HG03066 (cell line): ENCODE measurements around the gene BNC2.

Experiments used
- ATAC-seq: cut with Tn5 transposase; IDR thresholded peaks from one replicate; pipeline ENCODE4 v1.9.1; 2021; ENCODE audit warnings: low read depth; ENCODE audit not compliant: unreplicated experiment

BNC2 gene

DNA sequence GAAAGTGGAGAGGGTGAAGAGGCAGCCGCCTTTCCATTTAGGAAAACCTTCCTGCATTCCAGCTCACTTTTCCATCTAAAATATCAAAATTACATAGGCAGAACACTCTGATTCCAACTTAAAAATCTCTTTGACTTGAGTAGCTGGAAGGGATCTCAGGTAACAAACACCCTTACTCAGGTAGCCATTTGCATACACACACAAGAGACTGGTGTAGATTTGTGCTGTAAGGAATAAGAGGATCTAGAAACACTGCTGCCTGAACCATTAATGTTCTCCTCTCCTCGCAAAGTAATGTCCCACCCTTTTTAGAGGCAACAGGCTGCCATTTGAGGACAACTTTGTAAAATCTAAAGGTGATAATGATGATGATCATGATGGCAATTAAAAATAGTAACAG lies 53.5 kb downstream of the BNC2 start:
- ATAC-seq, result no peak

DNA sequence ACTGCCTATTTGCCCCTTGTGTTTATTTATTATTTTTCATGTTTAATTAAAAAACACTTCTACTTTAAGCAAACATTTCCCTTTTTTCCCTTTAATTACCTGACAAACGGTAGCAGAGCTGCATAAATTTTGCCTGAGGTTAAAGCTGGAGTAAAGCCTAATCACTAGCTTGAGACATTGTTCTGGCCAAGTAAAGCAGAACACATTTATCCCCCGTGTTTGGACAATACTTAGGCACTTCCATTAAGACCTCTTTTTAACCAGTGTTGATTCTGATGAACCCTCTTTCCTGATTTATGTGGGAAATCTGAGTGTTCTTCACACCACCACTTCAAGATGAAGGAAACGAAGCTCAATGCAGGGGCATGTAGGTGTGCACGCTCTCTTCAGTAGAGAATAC lies 54.5 kb downstream of the BNC2 start:
- ATAC-seq, result no peak

DNA sequence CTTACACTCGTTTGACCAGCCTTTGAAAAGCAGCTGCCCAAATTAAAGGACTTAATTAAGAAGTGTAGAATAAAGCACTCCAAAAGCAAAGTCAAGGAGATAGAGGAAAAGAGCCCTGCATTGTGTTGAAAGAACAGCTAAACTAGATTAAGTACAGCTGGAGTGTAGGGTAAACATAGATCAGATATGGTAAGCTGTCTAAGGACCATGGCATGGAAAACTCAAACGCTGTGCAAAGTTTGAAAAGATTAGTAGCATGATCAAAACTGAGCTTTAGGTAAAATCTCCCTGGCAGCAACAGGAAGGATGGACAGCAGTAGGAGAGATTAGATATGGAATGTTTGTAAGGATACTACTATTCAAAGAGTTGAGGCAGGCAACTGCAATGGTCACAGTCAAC lies 55.4 kb downstream of the BNC2 start:
- no peak for ATAC-seq

DNA sequence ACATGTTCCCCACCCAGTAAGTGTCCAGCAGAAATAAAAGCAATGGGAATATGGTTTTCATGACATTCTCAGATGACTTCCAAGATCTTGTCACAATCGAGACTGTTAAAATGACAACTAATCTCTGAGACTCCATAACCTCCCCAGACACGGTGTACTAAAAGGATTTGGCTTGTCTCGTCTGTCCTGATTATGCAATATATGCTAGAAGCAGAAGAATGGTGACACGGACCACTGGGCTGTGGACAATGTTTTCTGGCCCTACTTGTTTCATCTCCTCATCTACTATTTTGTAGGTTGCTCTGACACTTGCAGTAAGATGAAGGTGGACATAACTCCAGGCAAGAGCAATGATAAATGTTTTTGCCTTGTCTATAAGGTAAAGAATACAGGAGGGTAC lies 56.6 kb downstream of the BNC2 start:
- ATAC-seq, result no peak

DNA sequence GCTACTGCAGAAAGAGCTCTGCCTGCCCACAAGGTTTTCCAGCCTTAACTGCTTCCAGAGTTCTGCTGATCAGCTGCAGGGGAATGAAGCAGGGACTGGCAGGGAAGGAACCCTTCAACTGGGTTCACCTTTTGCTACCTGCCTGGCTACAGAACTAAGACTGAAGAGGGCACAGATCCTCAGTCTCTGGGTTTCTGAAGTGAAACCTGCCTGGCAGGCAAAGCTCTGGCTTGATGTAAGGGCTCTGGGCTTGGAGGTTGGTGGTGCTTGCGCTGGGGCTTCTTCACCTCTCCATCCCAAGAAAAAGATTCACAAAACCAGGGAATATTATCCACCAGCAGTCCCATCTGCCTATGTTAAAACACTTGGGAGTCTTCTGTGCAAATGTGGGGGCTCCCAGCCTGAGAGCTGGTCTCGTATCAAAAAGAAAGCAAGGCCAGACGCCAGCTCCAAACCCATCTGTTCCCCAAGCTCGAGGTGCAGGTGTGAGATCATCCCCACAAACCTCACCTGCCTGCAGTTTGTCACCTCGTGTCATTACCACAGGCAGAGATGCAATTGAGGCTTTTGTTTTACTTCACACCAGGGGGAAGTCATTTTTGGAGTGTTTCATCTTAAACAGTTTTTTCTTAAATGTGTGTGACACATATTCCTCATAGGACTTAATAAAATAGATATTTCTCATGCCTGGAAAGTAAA lies 58.3 kb downstream of the BNC2 start:
- ATAC-seq, result no peak

DNA sequence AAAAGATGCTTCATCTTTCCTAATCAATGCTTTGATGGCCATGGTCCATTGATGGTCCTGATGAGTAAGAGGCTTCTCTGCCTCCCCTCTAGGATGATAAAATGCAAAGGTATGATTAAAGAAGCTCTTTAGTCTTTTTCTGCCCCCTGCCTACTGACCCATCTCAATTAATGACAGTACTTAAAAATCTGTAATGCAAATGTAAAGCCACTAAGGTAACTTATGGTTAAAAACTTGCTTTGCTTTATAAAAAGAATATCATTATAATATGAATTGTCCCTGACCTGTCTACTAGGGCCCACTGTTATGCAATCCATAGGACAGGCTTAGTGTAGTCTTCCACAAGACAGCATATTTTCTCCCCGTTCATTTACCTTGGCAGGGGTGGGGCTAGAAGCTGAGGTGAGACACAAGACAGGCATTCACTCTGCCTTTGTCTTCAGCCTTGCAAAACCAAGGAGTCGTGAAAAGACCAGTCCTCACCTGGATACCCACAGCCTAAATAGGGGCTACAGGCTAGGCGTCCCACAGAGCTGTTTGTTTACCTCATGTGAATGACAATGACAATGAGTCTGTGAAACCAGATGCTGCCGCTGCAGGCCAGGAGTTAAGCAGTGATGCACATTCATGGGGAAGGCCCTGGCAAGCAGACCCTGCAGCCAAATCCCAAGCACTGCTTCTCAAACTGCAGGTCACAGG lies 60.4 kb downstream of the BNC2 start:
- no peak for ATAC-seq

DNA sequence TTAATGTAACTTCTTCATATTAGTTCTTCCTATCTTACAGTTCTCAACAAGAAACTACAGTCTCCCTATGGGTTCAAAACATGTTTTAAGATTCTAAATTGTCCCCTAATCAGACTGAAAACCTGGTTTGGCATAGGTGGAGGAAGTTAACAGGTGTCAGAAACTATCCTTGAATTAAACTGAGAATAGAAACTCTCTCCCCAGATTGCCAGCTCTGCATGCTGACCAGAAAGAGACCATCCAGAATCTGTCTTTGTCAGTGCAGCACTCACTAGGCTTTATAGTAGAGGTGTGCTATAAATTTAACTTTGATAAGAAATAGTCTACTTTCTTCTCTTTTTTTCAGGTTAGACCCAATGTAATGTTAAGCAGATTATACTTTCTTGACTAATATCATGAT lies 63.8 kb downstream of the BNC2 start:
- no peak for ATAC-seq

DNA sequence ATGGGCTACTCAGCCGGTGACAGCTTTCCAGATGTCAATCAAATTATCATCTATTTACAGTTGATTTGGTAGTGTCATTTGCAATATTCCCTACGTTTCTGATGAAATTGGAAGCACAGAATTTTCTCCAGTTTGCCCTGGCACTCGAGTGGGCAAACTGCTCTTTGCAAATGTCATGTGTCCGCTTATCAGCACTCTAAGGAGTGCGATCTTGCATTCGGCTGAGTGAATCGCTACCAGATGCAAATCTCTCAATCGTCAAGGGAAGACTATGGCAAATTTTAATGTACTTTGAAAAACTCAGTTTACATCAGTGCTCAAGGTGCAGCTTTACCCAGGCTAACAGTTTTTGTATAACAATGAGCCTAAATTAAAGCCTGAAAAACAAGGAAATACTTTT lies 66.8 kb downstream of the BNC2 start:
- no peak for ATAC-seq

DNA sequence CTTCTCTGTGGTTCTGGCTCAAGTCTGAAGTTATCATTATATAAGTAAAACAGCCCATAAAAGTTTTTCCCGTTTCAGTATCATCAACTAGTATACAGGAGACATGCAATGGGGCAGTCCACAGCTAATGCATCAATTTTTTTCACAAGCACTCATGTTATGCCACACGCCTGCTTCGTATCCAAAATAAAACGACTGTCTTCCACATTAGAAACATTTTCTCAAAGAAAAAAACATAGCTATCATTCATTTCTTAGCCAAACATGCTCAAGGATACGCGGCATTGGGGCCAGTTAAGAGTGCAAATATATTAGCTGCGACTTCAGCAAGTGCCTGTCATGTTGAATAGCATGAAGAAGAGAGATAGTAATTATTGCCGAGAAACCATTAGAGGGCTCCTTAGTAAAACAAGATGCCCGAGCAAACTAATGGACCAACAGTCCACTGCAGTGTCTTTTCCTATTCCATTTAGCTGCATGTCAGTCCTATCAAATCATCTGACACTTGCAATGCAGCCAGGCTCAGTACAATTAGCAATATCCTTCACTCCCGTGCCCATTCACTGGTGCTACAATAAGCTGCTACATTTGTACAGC lies 68.5 kb downstream of the BNC2 start:
- no peak for ATAC-seq

DNA sequence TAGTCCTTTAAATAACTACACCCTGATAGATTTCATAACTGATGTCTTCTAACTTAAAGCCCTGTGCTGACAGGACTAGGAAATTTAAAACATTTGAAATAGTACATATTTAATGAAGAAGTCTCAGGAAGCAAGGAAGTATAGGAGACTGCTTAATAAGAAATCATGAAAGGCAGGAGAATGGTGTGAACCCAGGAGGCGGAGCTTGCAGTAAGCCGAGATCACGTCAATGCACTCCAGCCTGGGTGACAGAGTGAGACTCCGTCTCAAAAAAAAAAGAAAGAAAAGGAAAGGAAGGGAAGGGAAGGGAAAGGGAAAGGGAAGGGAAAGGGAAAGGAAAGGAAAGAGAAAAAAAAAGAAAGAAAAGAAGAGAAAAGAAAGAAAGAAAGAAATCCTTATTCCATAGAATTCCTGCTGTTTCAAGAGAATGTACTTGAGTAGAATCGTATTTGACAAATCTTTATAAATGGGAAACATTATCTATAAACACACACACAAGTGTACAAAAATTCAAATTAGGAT lies 74.1 kb downstream of the BNC2 start:
- ATAC-seq, result no peak

DNA sequence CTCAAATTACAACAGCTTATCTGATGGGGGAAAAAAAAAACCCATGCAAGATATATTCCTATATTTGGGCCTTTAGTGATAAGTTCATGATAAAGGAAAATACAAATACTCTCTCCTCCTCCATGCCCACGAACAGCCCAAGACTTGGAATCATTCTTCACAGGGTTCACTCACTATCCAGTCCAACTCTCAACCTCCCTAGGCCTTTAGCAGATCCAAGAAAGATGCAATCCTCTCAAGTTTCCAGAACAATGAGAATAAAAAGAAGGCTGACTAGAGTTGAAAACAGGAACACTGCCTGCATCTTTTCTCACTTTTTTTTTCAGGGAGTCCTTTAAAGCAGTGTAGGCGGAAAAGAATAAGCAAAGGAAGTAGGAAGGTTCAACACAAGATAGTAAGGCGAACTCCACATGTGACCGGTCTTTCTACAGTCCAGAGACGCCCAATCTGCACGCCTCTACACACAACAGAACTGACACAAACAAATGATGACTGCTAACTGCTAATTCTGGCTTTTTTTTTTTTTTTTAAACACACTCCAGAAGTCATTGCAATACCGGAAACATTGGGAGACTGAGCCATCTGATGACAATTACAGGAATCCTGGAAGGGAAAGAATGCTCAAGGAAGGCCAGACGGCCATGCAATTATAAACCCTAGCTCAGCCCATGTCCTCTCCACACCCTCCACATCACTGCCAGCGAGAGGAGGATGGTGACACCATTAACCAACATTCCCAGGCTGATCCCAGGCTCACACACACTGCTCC lies 75.4 kb downstream of the BNC2 start:
- ATAC-seq, result no peak

DNA sequence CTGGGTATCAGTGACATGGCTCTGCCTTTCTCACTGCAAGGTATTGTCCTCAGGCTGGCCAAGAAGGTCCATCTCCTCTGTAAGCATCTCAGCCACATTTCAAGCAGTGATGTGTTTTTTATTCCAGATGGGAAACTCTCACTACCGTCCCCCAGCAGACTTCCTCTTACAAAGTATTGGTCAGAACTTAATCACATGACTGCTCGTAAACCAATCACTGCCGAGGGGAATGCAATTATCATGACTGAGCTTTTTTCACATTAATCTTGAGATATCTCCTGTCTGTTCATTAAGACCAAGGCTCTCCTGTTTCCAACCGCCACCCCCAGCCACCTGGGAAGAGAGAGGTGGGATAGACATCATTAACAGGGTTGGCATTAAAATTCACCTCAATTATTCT lies 76.4 kb downstream of the BNC2 start:
- ATAC-seq, result no peak

DNA sequence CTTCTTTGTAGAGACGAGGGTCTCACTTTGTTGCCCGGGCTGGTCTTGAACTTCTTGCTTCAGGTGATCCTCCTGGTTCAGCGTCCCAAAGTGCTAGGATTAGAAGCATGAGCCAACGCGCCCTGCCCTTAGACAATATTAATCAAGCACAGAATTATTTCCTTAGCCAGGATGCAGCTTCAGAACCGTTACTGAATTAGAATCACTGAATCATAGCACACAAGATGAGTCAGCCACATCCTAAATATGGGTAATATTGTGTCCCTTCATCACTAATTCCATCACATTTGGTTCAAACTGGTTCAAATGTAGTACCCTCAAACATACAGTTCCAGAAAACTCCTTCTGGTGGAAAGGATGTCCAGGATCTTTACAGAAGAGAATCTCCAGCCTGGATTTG lies 82.7 kb downstream of the BNC2 start:
- ATAC-seq, result no peak

DNA sequence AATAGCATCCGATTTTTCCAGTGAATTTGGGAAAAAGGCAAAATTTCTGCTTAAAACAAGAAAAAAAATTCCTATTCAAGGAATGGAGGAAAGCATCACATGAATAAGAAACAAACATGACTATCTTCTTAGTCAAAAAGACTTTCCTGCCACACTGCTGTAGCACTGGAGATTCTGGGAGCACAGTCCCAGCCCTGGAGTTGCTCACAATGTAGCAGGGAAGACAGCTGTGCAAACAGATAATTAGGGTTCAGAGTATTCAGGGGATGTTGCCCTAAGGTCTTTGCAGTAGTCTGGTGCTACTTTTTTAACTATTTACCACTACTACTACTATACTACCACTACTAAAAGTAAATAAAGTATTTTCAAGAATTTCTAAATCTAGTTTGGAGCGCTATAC lies 86.5 kb downstream of the BNC2 start:
- ATAC-seq, result no peak

DNA sequence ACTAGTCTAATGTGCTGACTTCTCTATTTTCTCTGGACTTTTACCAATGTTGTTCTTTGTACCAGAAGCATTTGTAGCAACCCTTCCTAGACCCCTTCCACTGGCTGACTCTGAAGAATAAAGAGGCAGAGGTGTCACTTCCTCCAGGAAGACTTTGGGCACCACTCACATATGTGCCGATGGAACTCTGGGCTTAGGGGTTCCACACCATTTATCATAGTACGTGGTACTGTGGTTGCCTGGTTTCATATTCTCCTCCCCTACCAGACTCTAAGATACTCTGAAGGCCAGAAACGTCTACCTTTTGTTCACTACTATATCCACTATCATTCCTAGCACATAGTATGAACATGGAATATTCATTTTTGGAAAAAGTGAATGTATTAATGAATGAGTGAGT lies 88.0 kb downstream of the BNC2 start:
- no peak for ATAC-seq

DNA sequence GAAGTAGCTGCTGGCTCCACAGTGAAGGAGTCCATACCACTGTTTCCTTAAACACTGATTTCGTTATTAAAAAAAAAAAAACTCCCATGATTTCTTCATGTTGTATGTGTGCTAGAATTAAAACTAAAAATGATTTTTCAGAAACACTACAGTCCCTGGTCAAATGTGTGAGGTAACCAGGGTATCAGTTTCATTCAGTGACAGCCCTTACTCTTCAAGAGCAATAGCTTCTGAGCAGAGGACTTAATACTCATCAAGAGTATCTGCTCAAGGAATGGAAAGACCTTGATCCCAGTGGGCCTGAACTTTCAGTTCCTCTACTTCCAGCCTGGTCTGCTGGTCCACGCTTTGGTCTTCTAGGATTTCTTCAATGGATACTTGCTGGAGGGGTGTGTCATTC lies 95.1 kb downstream of the BNC2 start:
- ATAC-seq, result no peak

DNA sequence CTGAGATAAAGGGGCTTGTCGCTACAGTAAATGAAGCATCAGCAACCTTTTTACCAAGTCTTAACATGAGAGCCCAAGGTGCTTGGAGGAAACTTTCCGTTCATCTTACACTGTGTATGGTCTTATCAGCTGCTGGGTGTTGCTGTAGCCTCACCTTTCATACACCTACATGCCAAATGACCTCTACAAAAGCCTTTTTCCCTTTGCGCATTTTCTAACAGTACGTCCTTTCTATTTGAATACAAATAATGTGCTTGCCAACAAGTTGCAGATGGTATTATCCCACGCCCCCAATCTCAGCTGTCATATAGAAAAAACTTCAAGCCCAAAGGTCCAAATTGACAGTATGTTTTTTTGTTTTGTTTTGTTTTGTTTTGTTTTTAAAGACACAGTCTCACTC lies 96.9 kb downstream of the BNC2 start:
- ATAC-seq, result no peak

DNA sequence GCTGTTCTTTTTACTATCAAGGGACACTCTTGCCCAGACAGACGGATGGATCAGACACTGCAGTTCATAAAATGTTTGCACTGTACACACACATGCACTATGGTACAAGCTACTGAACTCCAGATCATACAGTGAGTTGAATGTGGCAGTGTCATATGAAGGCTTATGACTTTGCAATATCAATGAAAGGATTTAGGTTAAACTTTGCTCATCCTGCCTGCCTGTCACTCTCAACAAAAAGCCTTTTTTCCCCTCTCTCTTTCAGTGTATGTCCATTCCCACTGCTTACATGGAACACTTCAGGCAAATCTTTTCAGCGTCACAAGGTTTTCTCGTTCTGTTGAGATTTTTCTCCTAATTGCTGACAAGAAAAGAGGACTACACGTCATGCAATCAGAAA lies 97.4 kb downstream of the BNC2 start:
- no peak for ATAC-seq

DNA sequence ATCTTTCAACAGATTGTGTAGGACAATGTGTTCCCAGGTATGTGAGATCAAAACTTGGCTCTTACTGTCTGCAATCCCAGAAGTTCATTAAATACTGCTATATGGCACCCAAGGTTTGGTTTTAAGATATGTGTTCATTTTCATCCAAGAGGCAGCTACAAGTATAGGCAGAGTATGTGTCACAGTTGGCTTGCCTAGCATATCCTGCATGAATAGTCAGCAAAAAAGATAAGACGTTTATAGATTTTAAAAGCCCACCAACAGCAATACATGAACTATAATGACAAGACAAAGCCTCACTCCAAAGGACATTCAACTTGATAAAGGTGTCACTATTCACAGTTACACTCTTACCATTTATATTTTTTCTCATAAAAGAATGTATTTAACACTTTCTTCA lies 99.1 kb downstream of the BNC2 start:
- no peak for ATAC-seq

DNA sequence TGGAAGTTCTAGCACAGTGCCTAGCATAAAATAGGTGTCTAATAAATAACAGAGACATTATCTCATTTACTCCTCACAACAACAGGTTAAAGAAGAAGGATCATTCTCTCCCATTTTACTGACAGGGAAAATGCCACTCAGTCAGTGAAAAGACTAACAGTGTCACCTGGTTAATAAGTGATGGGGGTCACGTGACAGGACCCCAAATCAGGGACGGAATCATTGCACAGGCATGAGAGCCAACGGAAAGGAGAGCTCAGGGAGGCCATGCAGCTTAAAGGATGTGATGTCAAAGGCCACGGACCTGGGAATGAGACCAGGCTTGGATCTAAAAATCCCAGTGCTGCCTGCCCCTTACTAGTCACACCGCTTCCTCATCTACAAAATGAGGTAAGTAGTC lies 101.2 kb downstream of the BNC2 start:
- no peak for ATAC-seq

DNA sequence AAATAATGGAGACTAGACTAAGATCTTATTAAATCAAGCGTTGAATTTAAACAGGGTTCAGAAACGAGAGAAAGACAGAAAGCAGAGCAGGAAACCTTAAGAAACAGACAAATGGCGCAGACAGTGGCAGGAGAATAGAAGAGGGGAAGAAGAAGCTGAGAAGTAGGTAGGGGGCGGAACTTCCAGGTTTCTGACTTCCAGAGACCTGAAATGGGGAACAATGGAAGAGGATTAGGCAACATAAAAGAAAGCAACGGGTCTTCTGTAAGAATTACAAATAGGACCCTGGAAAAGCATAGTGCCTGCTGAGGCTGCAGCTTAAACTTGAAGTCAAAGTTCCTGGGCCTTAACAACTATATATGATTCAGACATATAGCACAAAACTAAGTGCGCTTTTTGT lies 101.7 kb downstream of the BNC2 start:
- no peak for ATAC-seq
